Measurements from ENCODE around the gene SPPL2B.

Gene SPPL2B

GRCh38 chr19:2302319-2303210 lies 25.9 kb upstream of the SPPL2B start:
- no peak for DNase-seq (ENCODE audit: low read depth)

GRCh38 chr19:2303211-2303798 lies 25.2 kb upstream of the SPPL2B start:
- no peak for DNase-seq (ENCODE audit: low read depth)

- no peak for DNase-seq (ENCODE audit: low read depth)
Measured at GRCh38 chr19:2305452-2306280, 22.8 kb upstream of the SPPL2B start.

GRCh38 chr19:2306281-2306806 lies 22.1 kb upstream of the SPPL2B start:
- no peak for DNase-seq (ENCODE audit: low read depth)

GRCh38 chr19:2306971-2307370 lies 21.5 kb upstream of the SPPL2B start:
- no peak for DNase-seq (ENCODE audit: low read depth)

- DNase-seq (ENCODE audit: low read depth): no peak
Measured at GRCh38 chr19:2307518-2308012, 20.9 kb upstream of the SPPL2B start.

GRCh38 chr19:2308114-2308556 lies 20.3 kb upstream of the SPPL2B start, which contains the start of gene LINGO3:
TSS of gene LINGO3 (minus strand) at chr19:2308154. CDS start at chr19:2291776, 16,378 bp downstream.
- no peak for DNase-seq (ENCODE audit: low read depth)

GRCh38 chr19:2309734-2310362 lies 18.6 kb upstream of the SPPL2B start:
- DNase-seq (ENCODE audit: low read depth): no peak

- no peak for DNase-seq (ENCODE audit: low read depth)
Measured at GRCh38 chr19:2311093-2311492, 17.4 kb upstream of the SPPL2B start.

GRCh38 chr19:2312820-2313501 lies 15.5 kb upstream of the SPPL2B start:
- DNase-seq (ENCODE audit: low read depth): no peak

- no peak for DNase-seq (ENCODE audit: low read depth)
Measured at GRCh38 chr19:2315121-2315817, 13.2 kb upstream of the SPPL2B start.

GRCh38 chr19:2315818-2316353 lies 12.6 kb upstream of the SPPL2B start:
- DNase-seq (ENCODE audit: low read depth): no peak

GRCh38 chr19:2317300-2317699 lies 11.2 kb upstream of the SPPL2B start:
- DNase-seq (ENCODE audit: low read depth): no peak

- DNase-seq (ENCODE audit: low read depth): no peak
Measured at GRCh38 chr19:2317756-2318155, 10.7 kb upstream of the SPPL2B start.

GRCh38 chr19:2318923-2319322 lies 9.6 kb upstream of the SPPL2B start:
- no peak for DNase-seq (ENCODE audit: low read depth)

- DNase-seq (ENCODE audit: low read depth): no peak
Measured at GRCh38 chr19:2319551-2319950, 8.9 kb upstream of the SPPL2B start.

GRCh38 chr19:2320049-2320448 lies 8.4 kb upstream of the SPPL2B start:
- DNase-seq (ENCODE audit: low read depth): no peak

- DNase-seq (ENCODE audit: low read depth): no peak
Measured at GRCh38 chr19:2320939-2321338, 7.5 kb upstream of the SPPL2B start.

- DNase-seq (ENCODE audit: low read depth): no peak
Measured at GRCh38 chr19:2321565-2322283, 6.8 kb upstream of the SPPL2B start.

All from activated gamma-delta T cell treated with anti-CD3 and anti-CD28 coated beads, Interleukin-2, amount 50 U/mL, for 16 hours (primary cell).